CD4-positive, alpha-beta T cell (primary cell): ENCODE results near the gene CASKIN1. TPM values are rescaled to one million over a fixed set of nuclear protein-coding genes. Genes with fewer than 3 reads are reported as not detected.

ENCODE experiments used
- ATAC-seq: fragments of 200-7000 bp; cut with Tn5 transposase; one replicate; pipeline ENCODE4 v1.10.0; 2022; ENCODE audit warnings: mild to moderate bottlenecking; ENCODE audit not compliant: poor library complexity
- CTCF ChIA-PET: fragments of 350-600 bp; sonication (Branson Sonifier 250); formaldehyde crosslinking; loops from one replicate; lab custom pipeline; 2021; ENCODE audit warnings: antibody characterized with exemption, inconsistent platforms; lab: Charles Lee
- POLR2A ChIA-PET: fragments of 350-600 bp; sonication (Branson Sonifier 250); formaldehyde crosslinking; loops from one replicate; lab custom pipeline; 2021; ENCODE audit warnings: antibody characterized with exemption, inconsistent platforms; lab: Charles Lee
- DNase-seq, 14 experiments: peaks; one replicate each; pipeline ENCODE4 v3.0.0-alpha.2; 2013 to 2020; ENCODE audit warnings: mixed read lengths in 2 of 14
- H3K27ac ChIP-seq, 2 donors: one replicate each; pipeline versions ENCODE4 v1.5.1 to v1.7.0; 2013; ENCODE audit warnings: low read length in 2 of 2, low read depth in 1 of 2, mild to moderate bottlenecking in 1 of 2
- H3K27me3 ChIP-seq, 2 experiments: 1 replicate in 1 of 2; 2 replicates in 1 of 2; pipeline versions ENCODE4 v1.6.1 to v1.7.0; 2013; ENCODE audit warnings: low read length in 2 of 2, control low read depth in 1 of 2, mild to moderate bottlenecking in 1 of 2, moderate library complexity in 1 of 2; ENCODE audit not compliant: insufficient read depth in 2 of 2, control insufficient read depth in 1 of 2
- H3K36me3 ChIP-seq: one replicate; pipeline ENCODE4 v1.6.1; 2013; ENCODE audit warnings: low read length, control low read depth; ENCODE audit not compliant: insufficient read depth
- H3K4me1 ChIP-seq: one replicate; pipeline ENCODE4 v1.6.1; 2013; ENCODE audit warnings: low read length, control low read depth; ENCODE audit not compliant: insufficient read depth
- H3K4me3 ChIP-seq: one replicate; pipeline ENCODE4 v1.5.1; 2013; ENCODE audit warnings: mild to moderate bottlenecking, low read length, moderate library complexity
- H3K9me3 ChIP-seq, 2 experiments: 1 replicate in 1 of 2; 2 replicates in 1 of 2; pipeline versions ENCODE4 v1.6.1 to v1.7.0; 2013; ENCODE audit warnings: low read length in 2 of 2, mild to moderate bottlenecking in 2 of 2, control low read depth in 1 of 2, moderate library complexity in 1 of 2; ENCODE audit not compliant: control insufficient read depth in 1 of 2, insufficient read depth in 1 of 2
- H3K27ac Mint-ChIP-seq: one replicate; pipeline ENCODE4 v1.8.0; 2020; ENCODE audit warnings: mixed read lengths
- H3K27me3 Mint-ChIP-seq: one replicate; pipeline ENCODE4 v1.8.0; 2021; ENCODE audit warnings: mixed read lengths
- H3K36me3 Mint-ChIP-seq: one replicate; pipeline ENCODE4 v1.8.0; 2021; ENCODE audit warnings: low read depth, mixed read lengths
- H3K4me1 Mint-ChIP-seq: one replicate; pipeline ENCODE4 v1.8.0; 2021; ENCODE audit warnings: low read depth, mixed read lengths
- H3K4me3 Mint-ChIP-seq: one replicate; pipeline ENCODE4 v1.8.0; 2020; ENCODE audit warnings: mild to moderate bottlenecking, mixed read lengths
- H3K9me3 Mint-ChIP-seq: one replicate; pipeline ENCODE4 v1.8.0; 2020; ENCODE audit warnings: mixed read lengths
- CTCF ChIP-seq: fragments of 200-600 bp; IDR thresholded peaks from one replicate; pipeline ENCODE4 v1.8.0; 2022; ENCODE audit warnings: antibody characterized with exemption, mild to moderate bottlenecking
- intact Hi-C, 2 experiments: fragments of 100-400 bp; cut with DNase I in 1 of 2; cut with micrococcal nuclease in 1 of 2; formaldehyde crosslinking; loops; one replicate each; pipeline versions ENCODE4 v1.15.1 to v1.9.0; 2023 to 2025; cut with DNase I, micrococcal nuclease
- total RNA-seq, 174 experiments: library from RNA in 2 of 174; stranded (reverse) in 2 of 174; gene quantifications; one replicate each; pipeline ENCODE4 v1.2.3 and lab custom pipeline; 2021 to 2026

The CASKIN1 gene
- total RNA-seq, 2 experiments from 2014 or later, result 0.06 TPM; not detected in 1

DNA sequence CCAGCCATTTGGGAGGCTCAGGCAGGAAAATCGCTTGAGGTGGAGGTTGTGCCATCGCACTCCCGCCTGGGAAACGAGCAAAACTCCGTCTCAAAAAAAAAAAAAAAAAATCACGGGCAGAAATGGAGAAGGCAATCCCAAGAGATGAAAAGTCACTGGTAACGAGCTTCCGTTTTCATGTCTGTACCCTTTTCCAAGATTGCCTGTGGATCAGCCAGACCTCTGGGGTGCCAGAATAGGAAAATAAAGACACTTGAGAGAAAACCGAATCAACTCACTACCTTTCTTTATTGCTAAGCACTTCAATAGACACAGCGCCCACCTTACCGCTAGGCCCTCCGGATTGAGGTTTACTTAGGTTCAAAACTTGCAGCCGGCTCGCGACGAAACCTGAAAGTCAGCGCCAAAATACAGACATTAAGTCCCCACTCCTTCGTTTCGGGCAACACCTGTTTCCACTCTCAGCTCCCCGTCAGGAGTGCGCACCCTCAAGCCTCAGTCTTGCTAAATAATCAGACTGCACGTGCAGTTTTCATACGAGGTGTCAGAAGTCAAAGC lies 41.8 kb downstream of the CASKIN1 start:
- no peak for TF ChIP-seq CTCF

GRCh38 chr16:2152695-2153506 lies 43.5 kb downstream of the CASKIN1 start:
- intact Hi-C loops, result loop anchor here (1.0 to 10.0 kb wide), 4 partner anchors 130 to 291 kb away; partner anchors contain the start of gene NDUFB10 (in 1 of the 2)
- peaks cover 19% of the 10 kb centered on the region for H3K36me3 Mint-ChIP-seq
- H3K27ac ChIP-seq, result no peak overlapping the region
- H3K27ac Mint-ChIP-seq, result peak overlapping the region; percentile 75
- H3K36me3 ChIP-seq, result peaks cover 17% of the 10 kb centered on the region
- DNase-seq, result peak in 1 of 14 experiments; percentile 48
- H3K27me3 Mint-ChIP-seq, result no peaks in the 10 kb centered on the region
- peaks cover 89% of the 10 kb centered on the region for H3K4me1 ChIP-seq
- H3K4me3 Mint-ChIP-seq, result peak overlapping the region; percentile 89
- peaks cover 47% of the 10 kb centered on the region for H3K4me1 Mint-ChIP-seq
- H3K4me3 ChIP-seq, result peak overlapping the region; percentile 71
- ChIA-PET POLR2A (interaction anchor here (0.9 to 2.8 kb wide), 6 partner anchors 13 to 188 kb away, joined by 3 to 33 read pairs (median 4); partner anchors contain the start of genes NTHL1, PKD1, RPS2 and TBL3), CTCF (interaction anchor here (0.6 to 2.0 kb wide), 7 partner anchors 12 to 149 kb away, joined by 3 to 9 read pairs (median 3); no protein-coding TSS in a partner anchor)
- H3K9me3 Mint-ChIP-seq, result no peaks in the 10 kb centered on the region
- no peaks in the 10 kb centered on the region for H3K27me3 ChIP-seq
- TF ChIP-seq CTCF, result no peak
- no peaks in the 10 kb centered on the region for H3K9me3 ChIP-seq
- ATAC-seq, result no peak

More for the DNA sequence above, 41.8 kb downstream of the CASKIN1 start:
- Histone ChIP-seq H3K4me3 (peak overlapping the region; percentile 71), H3K4me1 (peaks cover 86% of the 10 kb centered on the region), H3K36me3 (peaks cover 18% of the 10 kb centered on the region), H3K27me3 (no peaks in the 10 kb centered on the region), H3K27ac (peak overlapping the region; percentile 64 to 68), H3K9me3 (no peaks in the 10 kb centered on the region)
- Mint-ChIP-seq H3K36me3 (peaks cover 19% of the 10 kb centered on the region), H3K27ac (peak overlapping the region; percentile 75), H3K4me1 (peaks cover 51% of the 10 kb centered on the region), H3K27me3 (no peaks in the 10 kb centered on the region), H3K9me3 (no peaks in the 10 kb centered on the region), H3K4me3 (peak overlapping the region; percentile 89)
- ChIA-PET CTCF (interaction anchor here (0.6 to 2.4 kb wide), 9 partner anchors 14 to 190 kb away, joined by 3 to 12 read pairs (median 4); partner anchors contain the start of genes NTHL1, RPS2 and TSC2), POLR2A (interaction anchor here (0.8 to 2.8 kb wide), 43 partner anchors 8 to 1518 kb away, joined by 3 to 41 read pairs (median 8); partner anchors contain the start of genes AMDHD2, ATP6V0C, CCNF and ECI1)
- intact Hi-C loops, result loop anchor here (1.0 to 10.0 kb wide), 3 partner anchors 106 to 292 kb away; no protein-coding TSS in a partner anchor
- DNase-seq (peak in 5 of 14 experiments; percentile 17 to 41 (median 27)), ATAC-seq (no peak)
